HUES6 (cell line): ENCODE data around the gene SYNDIG1.

ENCODE experiments used
- H3K27ac ChIP-seq: 2 replicates; pipeline ENCODE4 v1.7.0; 2013; ENCODE audit warnings: low read depth, mild to moderate bottlenecking, low read length, inconsistent platforms
- H3K27me3 ChIP-seq: 2 replicates; pipeline ENCODE4 v1.6.1; 2013; ENCODE audit warnings: low read length; ENCODE audit not compliant: control insufficient read depth, insufficient read depth
- H3K36me3 ChIP-seq: 2 replicates; pipeline ENCODE4 v1.6.1; 2013; ENCODE audit warnings: low read length; ENCODE audit not compliant: control insufficient read depth, insufficient read depth
- H3K4me1 ChIP-seq: 2 replicates; pipeline ENCODE4 v1.6.1; 2013; ENCODE audit warnings: low read length; ENCODE audit not compliant: control insufficient read depth, insufficient read depth
- H3K4me3 ChIP-seq: 2 replicates; pipeline ENCODE4 v1.5.1; 2013; ENCODE audit warnings: low read depth, low read length
- H3K9ac ChIP-seq: one replicate; pipeline ENCODE4 v1.6.1; 2013; ENCODE audit warnings: mild to moderate bottlenecking, low read length
- H3K9me3 ChIP-seq: 2 replicates; pipeline ENCODE4 v1.6.1; 2013; ENCODE audit warnings: low read depth, low read length; ENCODE audit not compliant: control insufficient read depth, insufficient read depth

The SYNDIG1 gene

GRCh38 chr20:24662752-24663365 lies 193.4 kb downstream of the SYNDIG1 start:
- H3K4me3 ChIP-seq: no peak overlapping the region
- H3K9me3 ChIP-seq: no peaks in the 10 kb centered on the region; the same call in 1 of the 2 replicates
- H3K36me3 ChIP-seq: no peaks in the 10 kb centered on the region
- no peak overlapping the region for H3K9ac ChIP-seq
- H3K27ac ChIP-seq: no peak overlapping the region
- H3K4me1 ChIP-seq: no peaks in the 10 kb centered on the region
- no peaks in the 10 kb centered on the region for H3K27me3 ChIP-seq

- no peaks in the 10 kb centered on the region for H3K36me3 ChIP-seq
- H3K9ac ChIP-seq: no peak overlapping the region
- H3K4me3 ChIP-seq: no peak overlapping the region
- H3K9me3 ChIP-seq: no peaks in the 10 kb centered on the region; the same call in 1 of the 2 replicates
- no peak overlapping the region for H3K27ac ChIP-seq
- H3K27me3 ChIP-seq: no peaks in the 10 kb centered on the region
- H3K4me1 ChIP-seq: no peaks in the 10 kb centered on the region
These were observed 194.1 kb downstream of the SYNDIG1 start for GRCh38 chr20:24663496-24663895.

- Histone ChIP-seq H3K36me3 (no peaks in the 10 kb centered on the region), H3K4me1 (0 out of 2 replicates have a peak, but pooled peaks cover 2% of the 10 kb centered on the region), H3K4me3 (no peak overlapping the region)
These were observed 195.0 kb downstream of the SYNDIG1 start for GRCh38 chr20:24664266-24664986.

GRCh38 chr20:24665196-24665595 lies 195.8 kb downstream of the SYNDIG1 start:
- no peak overlapping the region for H3K9ac ChIP-seq
- H3K27ac ChIP-seq: no peak overlapping the region
- H3K4me1 ChIP-seq: 0 out of 2 replicates have a peak, but pooled peaks cover 3% of the 10 kb centered on the region
- H3K36me3 ChIP-seq: no peaks in the 10 kb centered on the region
- H3K27me3 ChIP-seq: no peaks in the 10 kb centered on the region
- no peak overlapping the region for H3K4me3 ChIP-seq
- no peaks in the 10 kb centered on the region; the same call in 1 of the 2 replicates for H3K9me3 ChIP-seq

More at GRCh38 chr20:24664266-24664986, 195.0 kb downstream of the SYNDIG1 start:
- Histone ChIP-seq H3K9ac (no peak overlapping the region), H3K27ac (no peak overlapping the region), H3K27me3 (no peaks in the 10 kb centered on the region), H3K9me3 (no peaks in the 10 kb centered on the region; the same call in 1 of the 2 replicates)

GRCh38 chr20:24665741-24666191 lies 196.3 kb downstream of the SYNDIG1 start:
- no peak overlapping the region for H3K27ac ChIP-seq
- 0 out of 2 replicates have a peak, but pooled peaks cover 3% of the 10 kb centered on the region for H3K4me1 ChIP-seq
- no peaks in the 10 kb centered on the region for H3K27me3 ChIP-seq
- H3K9me3 ChIP-seq: no peaks in the 10 kb centered on the region; the same call in 1 of the 2 replicates
- no peaks in the 10 kb centered on the region for H3K36me3 ChIP-seq
- H3K4me3 ChIP-seq: no peak overlapping the region
- H3K9ac ChIP-seq: no peak overlapping the region

- no peaks in the 10 kb centered on the region for H3K36me3 ChIP-seq
- 0 out of 2 replicates have a peak, but pooled peaks cover 3% of the 10 kb centered on the region for H3K4me1 ChIP-seq
- no peaks in the 10 kb centered on the region for H3K9me3 ChIP-seq
- no peak overlapping the region for H3K4me3 ChIP-seq
- H3K9ac ChIP-seq: no peak overlapping the region
- no peak overlapping the region for H3K27ac ChIP-seq
- no peaks in the 10 kb centered on the region for H3K27me3 ChIP-seq
These were observed 198.4 kb downstream of the SYNDIG1 start for GRCh38 chr20:24667689-24668383.

- H3K36me3 ChIP-seq: no peaks in the 10 kb centered on the region
- H3K9me3 ChIP-seq: no peaks in the 10 kb centered on the region
- no peak overlapping the region for H3K4me3 ChIP-seq
- no peak overlapping the region for H3K9ac ChIP-seq
- H3K27me3 ChIP-seq: no peaks in the 10 kb centered on the region
- no peak overlapping the region for H3K27ac ChIP-seq
- H3K4me1 ChIP-seq: 0 out of 2 replicates have a peak, but pooled peaks cover 3% of the 10 kb centered on the region
These were observed 198.9 kb downstream of the SYNDIG1 start for GRCh38 chr20:24668384-24668702.

- Histone ChIP-seq H3K4me3 (no peak overlapping the region), H3K4me1 (0 out of 2 replicates have a peak, but pooled peaks cover 3% of the 10 kb centered on the region), H3K36me3 (no peaks in the 10 kb centered on the region), H3K9me3 (no peaks in the 10 kb centered on the region), H3K27ac (no peak overlapping the region), H3K27me3 (no peaks in the 10 kb centered on the region), H3K9ac (no peak overlapping the region)
These were observed 199.4 kb downstream of the SYNDIG1 start for GRCh38 chr20:24668791-24669190.

GRCh38 chr20:24669701-24670100 lies 200.3 kb downstream of the SYNDIG1 start:
- Histone ChIP-seq H3K4me1 (0 out of 2 replicates have a peak, but pooled peaks cover 3% of the 10 kb centered on the region), H3K9me3 (no peaks in the 10 kb centered on the region), H3K4me3 (no peak overlapping the region), H3K27ac (no peak overlapping the region), H3K36me3 (no peaks in the 10 kb centered on the region), H3K27me3 (no peaks in the 10 kb centered on the region), H3K9ac (no peak overlapping the region)

GRCh38 chr20:24670341-24670872 lies 201.0 kb downstream of the SYNDIG1 start:
- no peak overlapping the region for H3K9ac ChIP-seq
- H3K36me3 ChIP-seq: no peaks in the 10 kb centered on the region
- no peak overlapping the region for H3K4me3 ChIP-seq
- H3K4me1 ChIP-seq: 0 out of 2 replicates have a peak, but pooled peaks cover 3% of the 10 kb centered on the region
- H3K27ac ChIP-seq: no peak overlapping the region
- no peaks in the 10 kb centered on the region for H3K9me3 ChIP-seq
- H3K27me3 ChIP-seq: no peaks in the 10 kb centered on the region
